Epithelial cell of prostate (primary cell): ENCODE data around the gene DHRS2.

Source experiments
- DNase-seq: peaks from one replicate; pipeline ENCODE4 v3.0.0-alpha.2; 2011; ENCODE audit warnings: low read depth, low spot score
- H3K27ac ChIP-seq: fragments of 450-650 bp; 2 replicates; pipeline ENCODE4 v1.5.1; 2017; ENCODE audit warnings: mild to moderate bottlenecking

DHRS2 gene

GRCh38 chr14:23610815-23611289 is 25.3 kb upstream of the DHRS2 start:
- DNase-seq = no peak

DNA sequence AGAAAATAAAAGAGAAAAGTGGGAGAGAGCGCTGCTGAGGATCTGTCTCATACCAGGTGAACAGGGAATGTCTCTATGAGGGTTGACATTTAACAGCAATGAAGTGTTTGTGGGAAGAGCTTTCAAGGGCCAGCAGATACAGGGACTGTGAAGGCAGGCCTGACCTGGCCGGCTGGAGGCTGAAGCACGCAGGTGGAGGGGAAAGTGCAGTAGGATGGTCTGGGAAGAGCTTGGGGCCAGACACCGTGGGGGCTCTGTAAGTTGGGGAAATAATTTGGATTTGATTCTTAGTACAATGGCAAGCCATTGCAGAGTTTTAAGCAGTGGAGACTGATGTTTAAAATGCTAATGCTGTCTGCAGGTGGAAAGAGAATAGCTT is 23.8 kb upstream of the DHRS2 start:
- DNase-seq = no peak
- H3K27ac ChIP-seq = no peak overlapping the region

More at GRCh38 chr14:23610815-23611289, 25.3 kb upstream of the DHRS2 start:
- H3K27ac ChIP-seq = no peak overlapping the region

DNA sequence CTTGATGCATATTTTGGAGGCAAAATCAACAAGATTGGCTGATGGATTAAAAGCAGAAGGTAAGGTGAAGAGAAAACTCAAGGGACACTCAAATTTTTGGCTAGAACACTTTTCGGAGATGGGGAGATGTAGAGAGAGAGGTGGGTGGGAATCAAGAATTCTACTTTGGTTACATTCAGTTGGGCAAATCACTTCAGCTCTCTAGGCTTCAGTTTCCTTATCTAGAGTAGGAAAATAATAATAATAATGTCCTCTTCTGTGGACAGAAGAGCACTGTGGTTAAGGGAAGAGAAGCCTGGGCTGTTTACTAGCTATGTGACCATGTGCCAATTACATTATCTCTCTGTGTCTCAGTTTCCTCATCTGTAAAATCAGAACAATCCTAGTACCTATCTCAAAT is 23.4 kb upstream of the DHRS2 start:
- no peak overlapping the region for H3K27ac ChIP-seq
- no peak for DNase-seq

- no peak overlapping the region for H3K27ac ChIP-seq
- DNase-seq = no peak
Measured at GRCh38 chr14:23613242-23614070, 22.7 kb upstream of the DHRS2 start.

DNA sequence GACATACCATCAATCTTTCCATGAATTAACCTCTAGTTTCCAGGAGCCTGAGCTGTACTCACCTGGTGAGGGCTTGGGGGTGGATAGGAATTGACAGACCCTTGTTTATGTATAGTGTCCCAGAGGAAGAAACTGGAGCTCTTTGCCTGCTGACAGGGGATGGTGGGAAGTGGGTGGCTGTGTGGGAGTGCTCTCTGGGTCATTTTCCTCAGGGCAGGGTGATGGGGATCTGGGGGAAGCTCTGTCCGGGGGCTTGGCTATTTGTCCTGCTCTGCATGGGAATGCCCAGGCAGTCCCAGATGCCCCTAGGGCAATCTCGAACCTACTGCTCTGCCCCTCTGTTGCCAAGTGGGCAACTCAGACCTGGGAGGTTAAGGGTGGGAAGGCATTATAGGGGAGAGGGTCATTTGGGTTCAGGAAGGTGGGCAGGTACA is 21.8 kb upstream of the DHRS2 start:
- no peak for DNase-seq
- H3K27ac ChIP-seq = no peak overlapping the region

DNA sequence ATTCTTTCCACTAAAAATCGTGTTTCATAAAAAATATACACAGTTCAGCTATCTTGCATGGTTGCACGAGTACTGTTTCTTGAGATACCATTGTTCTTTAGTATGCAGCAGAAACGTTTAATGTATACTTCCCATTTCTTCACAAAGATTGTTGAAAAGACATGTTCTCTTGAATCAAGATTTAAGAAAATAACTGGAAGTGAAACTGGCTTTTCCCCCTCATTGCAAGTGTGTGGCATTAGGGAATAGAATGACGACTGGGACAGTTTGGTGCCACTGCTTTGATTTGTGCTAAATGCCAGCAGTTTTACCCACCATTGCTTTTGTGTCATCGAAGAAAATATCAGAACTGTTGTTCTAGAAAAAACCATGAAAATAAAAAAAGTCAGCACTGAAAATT is 20.3 kb upstream of the DHRS2 start:
- no peak for DNase-seq
- no peak overlapping the region for H3K27ac ChIP-seq

DNA sequence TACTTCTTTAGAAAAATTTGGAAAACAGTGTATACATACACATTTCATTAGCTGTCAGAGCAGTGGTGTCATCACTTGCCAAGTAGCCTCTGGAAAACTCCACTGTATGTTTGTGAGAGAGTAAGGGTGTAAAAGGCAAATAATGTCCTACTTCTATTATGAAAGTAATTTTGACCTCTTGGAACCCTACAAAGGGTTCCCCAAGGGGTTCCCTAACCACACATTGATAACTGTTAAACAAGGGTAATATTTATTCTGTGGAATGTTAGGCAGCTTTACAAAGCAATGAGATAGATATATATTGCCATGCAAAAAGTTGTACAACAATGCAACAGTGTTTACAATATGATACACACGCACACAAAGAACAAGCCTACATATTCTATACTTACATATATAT is 18.6 kb upstream of the DHRS2 start:
- no peak for DNase-seq

GRCh38 chr14:23618415-23618988 is 17.7 kb upstream of the DHRS2 start:
- DNase-seq = no peak
- H3K27ac ChIP-seq = no peak overlapping the region

More for the DNA sequence above, 18.6 kb upstream of the DHRS2 start:
- H3K27ac ChIP-seq = no peak overlapping the region

DNA sequence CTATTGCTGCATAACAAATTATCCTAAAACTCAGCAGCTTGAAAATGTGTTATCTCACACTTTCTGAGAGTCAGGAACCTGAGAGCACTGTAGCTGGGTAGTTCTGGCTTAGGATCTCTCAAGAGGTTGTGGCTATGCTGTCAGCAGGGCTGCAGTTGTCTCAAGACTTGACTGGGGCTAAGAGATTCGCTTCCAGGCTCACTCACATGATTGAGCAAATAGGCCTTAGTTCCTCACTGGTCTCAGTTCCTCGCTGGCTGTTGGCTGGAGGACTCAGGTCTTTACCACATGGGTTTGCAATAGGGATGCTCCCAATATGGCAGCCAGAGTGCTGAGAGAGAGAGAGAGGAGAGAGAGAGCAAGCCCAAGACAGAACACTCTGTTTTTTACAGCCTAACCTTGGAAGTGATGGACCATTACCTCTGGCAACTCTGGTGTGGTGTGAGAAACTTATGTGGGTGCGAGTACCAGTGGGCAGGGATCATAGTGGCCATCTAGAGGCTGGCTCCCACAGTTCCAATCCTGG is 15.9 kb upstream of the DHRS2 start:
- no peak overlapping the region for H3K27ac ChIP-seq
- no peak for DNase-seq

DNA sequence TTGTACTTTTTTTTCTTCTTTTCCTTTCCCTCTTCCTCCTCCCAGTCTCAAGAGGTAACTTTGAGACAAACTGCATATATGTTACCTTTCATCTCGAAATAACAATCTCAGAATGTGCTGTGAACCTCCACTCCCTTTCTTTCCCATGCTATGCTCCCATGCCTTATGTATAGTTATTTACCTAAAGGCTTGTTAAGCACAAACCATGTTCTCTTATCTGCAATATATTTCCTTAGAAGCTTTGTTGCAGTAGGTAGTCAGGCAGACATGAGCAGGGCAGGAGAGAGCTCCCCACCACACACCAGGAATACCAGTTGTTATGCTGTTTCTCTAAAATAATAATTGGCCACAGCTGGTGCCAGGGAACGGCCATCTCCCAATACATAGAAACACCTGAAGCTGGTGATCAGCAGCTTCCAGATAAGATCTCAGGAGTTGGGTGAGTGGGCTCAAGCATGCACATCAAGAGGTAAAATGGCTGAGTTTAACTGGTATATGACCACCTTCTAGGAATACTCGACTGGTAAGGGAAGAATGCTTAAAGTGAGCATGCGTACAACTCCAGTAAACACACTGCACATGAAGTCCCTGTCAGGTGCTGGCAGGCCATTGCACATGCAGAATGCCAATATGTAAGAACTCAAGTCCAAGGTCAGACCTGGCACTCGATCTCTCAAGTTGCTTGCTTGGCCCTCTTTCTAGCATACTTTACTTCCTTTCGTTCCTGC is 14.8 kb upstream of the DHRS2 start:
- no peak for DNase-seq
- no peak overlapping the region for H3K27ac ChIP-seq

DNA sequence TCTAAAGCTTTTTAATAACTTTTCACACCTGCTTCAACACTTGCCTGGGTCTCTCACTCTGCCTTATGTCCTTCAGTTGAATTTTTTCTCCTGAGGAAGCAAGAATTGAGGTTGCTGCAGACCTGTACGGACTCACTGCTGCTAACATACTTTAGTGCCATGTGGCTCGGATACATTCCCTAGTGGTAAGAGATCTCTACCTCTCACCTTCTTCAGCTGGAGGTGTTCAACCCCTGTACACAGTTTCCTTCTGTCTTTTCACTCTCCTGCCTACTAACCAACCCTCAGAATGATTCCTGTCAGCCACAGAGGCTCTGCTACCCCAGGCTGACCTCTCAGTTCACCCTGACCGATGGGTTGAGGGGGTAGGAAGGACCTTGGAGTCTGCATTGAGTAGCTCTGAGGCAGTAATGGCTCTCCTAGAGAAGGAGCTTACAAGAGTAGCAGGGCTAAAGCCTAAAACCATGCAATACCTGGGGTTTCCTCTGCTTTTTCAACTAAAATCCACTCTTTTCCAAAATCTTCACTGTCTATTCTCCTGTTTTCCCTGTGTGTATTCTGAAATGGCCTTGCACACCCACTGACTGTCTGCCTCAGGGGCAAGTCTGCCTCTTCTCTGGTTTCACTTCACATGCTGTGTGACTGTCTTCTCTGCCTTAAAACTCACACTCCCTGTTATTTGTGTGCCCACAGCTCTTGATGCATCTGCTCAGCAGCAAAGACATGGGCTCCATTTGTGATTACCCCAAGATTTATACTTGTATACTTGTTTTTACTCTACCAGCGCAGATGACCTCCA is 14.0 kb upstream of the DHRS2 start:
- no peak overlapping the region for H3K27ac ChIP-seq
- DNase-seq = no peak

DNA sequence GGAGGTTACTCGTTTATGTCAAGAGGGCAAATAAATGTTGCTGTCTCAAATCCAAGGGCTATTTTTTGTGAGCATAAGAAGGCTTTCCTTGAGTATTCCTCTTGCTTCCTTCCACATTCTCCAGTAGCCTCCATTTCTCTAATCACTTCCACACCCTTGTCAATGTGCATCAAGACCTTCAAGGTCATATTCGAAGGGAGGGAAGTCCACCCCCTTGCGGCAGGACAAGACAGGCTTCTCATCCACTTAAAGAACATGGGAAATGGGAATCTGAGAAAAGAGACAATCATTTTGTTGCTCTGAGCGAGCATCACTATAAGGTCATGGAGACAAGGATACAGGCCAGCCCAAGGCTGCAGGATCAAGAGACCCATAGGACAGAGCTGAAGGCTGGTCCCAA is 13.2 kb upstream of the DHRS2 start:
- no peak for DNase-seq
- no peak overlapping the region for H3K27ac ChIP-seq

DNA sequence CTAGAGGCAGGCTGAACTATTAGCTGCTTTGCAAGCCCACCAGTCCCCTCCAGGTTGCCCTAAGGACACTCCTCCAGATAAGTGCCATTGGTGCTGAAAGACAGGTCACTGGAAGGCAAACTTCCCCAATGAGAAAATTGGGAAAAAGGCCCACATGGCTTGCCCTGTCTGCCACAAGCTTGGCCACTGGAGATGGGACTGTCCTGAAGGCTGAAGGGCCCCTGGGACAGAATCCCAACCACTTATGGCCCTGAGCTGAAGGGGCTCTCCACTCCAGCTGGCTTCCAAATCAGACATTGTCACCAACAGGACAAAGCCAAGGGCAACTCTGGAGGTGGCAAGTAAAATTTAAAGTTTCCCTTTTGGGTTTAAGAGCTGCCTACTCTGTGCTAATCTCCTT is 12.2 kb upstream of the DHRS2 start:
- DNase-seq = no peak
- H3K27ac ChIP-seq = no peak overlapping the region

DNA sequence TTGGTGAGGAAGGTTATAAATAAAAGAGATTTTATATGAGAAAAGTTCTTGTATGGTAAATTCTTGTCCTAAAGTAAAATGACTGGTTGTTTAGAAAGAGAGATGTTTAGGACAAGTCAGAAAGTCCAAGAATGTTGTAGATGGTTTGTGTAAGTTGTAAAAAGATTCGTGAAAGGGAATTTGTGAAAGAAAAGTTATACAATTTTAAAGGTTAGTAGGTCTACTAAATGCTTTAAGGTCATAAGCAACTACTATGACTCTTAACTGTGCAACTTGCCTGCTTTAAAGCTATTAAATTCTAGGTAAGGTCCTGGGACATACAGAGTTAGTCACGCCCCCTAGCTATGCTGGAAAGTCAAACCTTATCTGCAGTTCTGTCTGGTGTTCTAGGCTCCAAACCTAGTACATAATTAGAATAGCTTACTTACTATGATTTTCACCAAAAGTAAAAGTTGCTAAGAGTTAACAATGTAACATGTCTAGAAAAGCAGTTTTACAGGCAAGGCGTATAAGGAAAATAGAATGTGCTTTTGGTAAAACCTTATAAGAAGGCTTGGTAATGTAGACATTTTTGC is 11.2 kb upstream of the DHRS2 start:
- H3K27ac ChIP-seq = no peak overlapping the region
- DNase-seq = no peak

GRCh38 chr14:23626946-23627345 is 9.2 kb upstream of the DHRS2 start:
- DNase-seq = no peak
- no peak overlapping the region for H3K27ac ChIP-seq

GRCh38 chr14:23627961-23628360 is 8.2 kb upstream of the DHRS2 start:
- DNase-seq = no peak
- no peak overlapping the region for H3K27ac ChIP-seq

DNA sequence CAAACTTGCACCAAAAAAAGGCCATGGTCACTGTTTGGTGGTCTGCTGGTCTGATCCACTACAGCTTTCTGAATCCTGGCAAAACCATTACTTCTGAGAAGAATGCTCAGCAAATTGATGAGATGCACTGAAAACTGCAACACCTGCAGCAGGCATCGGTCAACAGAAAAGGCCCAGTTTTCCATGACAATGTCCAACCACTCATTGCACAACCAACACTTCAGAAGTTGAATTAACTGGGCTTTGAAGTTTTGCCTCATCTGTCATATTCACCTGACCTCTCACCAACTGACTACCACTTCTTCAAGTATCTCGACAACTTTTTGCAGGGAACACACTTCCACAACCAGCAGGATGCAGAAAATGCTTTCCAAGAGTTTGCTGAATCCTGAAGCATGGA is 7.0 kb upstream of the DHRS2 start:
- no peak for DNase-seq
- no peak overlapping the region for H3K27ac ChIP-seq

GRCh38 chr14:23629832-23630396 is 6.2 kb upstream of the DHRS2 start:
- H3K27ac ChIP-seq = no peak overlapping the region
- no peak for DNase-seq

GRCh38 chr14:23630687-23631086 is 5.5 kb upstream of the DHRS2 start:
- no peak for DNase-seq
- no peak overlapping the region for H3K27ac ChIP-seq

DNA sequence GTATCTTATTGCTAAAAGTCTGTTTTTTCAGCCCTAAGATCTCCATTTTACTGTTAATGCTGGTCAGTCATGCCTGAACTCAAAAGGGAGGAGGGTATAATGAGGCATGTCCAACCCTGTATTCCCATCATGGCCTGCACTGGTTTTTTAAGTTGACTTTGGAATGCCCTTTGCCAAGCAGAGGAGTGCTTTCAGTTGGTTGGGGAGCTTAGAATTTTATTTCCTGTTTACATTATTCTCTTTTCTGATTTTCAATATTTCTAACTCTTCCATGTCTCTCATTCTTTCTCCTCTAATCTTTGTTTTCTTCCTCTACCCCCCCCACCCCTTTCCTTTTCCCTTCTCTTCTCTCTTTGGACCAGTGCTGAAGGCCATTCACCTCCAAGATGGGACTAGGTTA is 4.9 kb upstream of the DHRS2 start:
- DNase-seq = no peak
- no peak overlapping the region for H3K27ac ChIP-seq
